Transverse colon (tissue), 4 donors: ENCODE results near the gene NDC80.

Experiments used
- CTCF ChIP-seq, 5 experiments: fragments of 200-600 bp in 3 of 5; fragments of 450-650 bp in 2 of 5; sonication (generic) in 3 of 5; IDR thresholded peaks; 1 replicate in 2 of 5; 2 replicates in 3 of 5; pipeline ENCODE4 v1.5.1; 2016 to 2017; ENCODE audit warnings: antibody characterized with exemption in 5 of 5, inconsistent platforms in 3 of 5, mild to moderate bottlenecking in 2 of 5, moderate library complexity in 1 of 5
- POLR2AphosphoS5 ChIP-seq, 3 donors: sonication (generic); formaldehyde crosslinking; IDR thresholded peaks; one replicate each; pipeline ENCODE4 v1.6.1; 2016; ENCODE audit warnings: antibody characterized with exemption in 3 of 3

- TF ChIP-seq CTCF (IDR thresholded peaks at IDR 0.05) (no peak), POLR2AphosphoS5 (IDR thresholded peaks at IDR 0.05) (no peak)
Observed at GRCh38 chr18:2641638-2642037, 70.3 kb downstream of the NDC80 start.
